Measurements from ENCODE around the gene HIBADH.

GRCh38 chr7:27640884-27641574, 21.7 kb downstream of the HIBADH start:
- TF ChIP-seq CTCF (conservative IDR thresholded peaks at IDR 0.05) (no peak), ZFX (IDR thresholded peaks at IDR 0.05) (no peak)

Measured in C4-2B (cell line).